Caco-2 (cell line): ENCODE data around the gene SCAPER. TPM values are rescaled to one million over a fixed set of nuclear protein-coding genes. Genes with fewer than 3 reads are reported as not detected.

Experiments used
- BruUV-seq: library from RNA; stranded (reverse); fragments of 400-500 nt; replicated peaks from 2 replicates; lab custom pipeline; 2021; lab: Mats Ljungman, UMichigan
- CTCF ChIA-PET: fragments of 300-600 bp; sonication (Branson Sonifier 250); formaldehyde crosslinking; loops from one replicate; lab custom pipeline; 2022; ENCODE audit warnings: antibody characterized with exemption; lab: Charles Lee
- POLR2A ChIA-PET: fragments of 300-600 bp; sonication (Branson Sonifier 250); formaldehyde crosslinking; loops from one replicate; lab custom pipeline; 2022; ENCODE audit warnings: antibody characterized with exemption; lab: Charles Lee
- DNase-seq, 2 experiments: peaks; one replicate each; pipeline versions ENCODE4 v3.0.0 to v3.0.0-alpha.2; 2020 to 2022
- H3K27me3 ChIP-seq: replicated peaks from 2 replicates; pipeline ENCODE4 v1.6.0; 2011; ENCODE audit warnings: low read length; ENCODE audit not compliant: control insufficient read depth, insufficient read depth
- H3K36me3 ChIP-seq: 2 replicates; pipeline ENCODE4 v1.5.1; 2011; ENCODE audit warnings: low read length; ENCODE audit not compliant: control insufficient read depth, insufficient read depth
- H3K4me1 ChIP-seq: fragments of 250-450 bp; sonication (Bioruptor Pico); 2 replicates; pipeline ENCODE4 v1.5.1; 2020; ENCODE audit warnings: mild to moderate bottlenecking
- H3K4me3 ChIP-seq: 2 replicates; pipeline ENCODE4 v1.5.1; 2011; ENCODE audit warnings: low read depth, mild to moderate bottlenecking, control low read depth, low read length
- H3K9me3 ChIP-seq: fragments of 250-450 bp; sonication (Bioruptor Pico); 2 replicates; pipeline ENCODE4 v1.5.1; 2020; ENCODE audit warnings: mild to moderate bottlenecking, moderate library complexity
- H3K27ac Mint-ChIP-seq: one replicate; pipeline ENCODE4 v1.8.0; 2022; ENCODE audit warnings: mixed read lengths; ENCODE audit not compliant: unreplicated experiment
- H3K27me3 Mint-ChIP-seq: one replicate; pipeline ENCODE4 v1.8.0; 2022; ENCODE audit warnings: mixed read lengths; ENCODE audit not compliant: insufficient read depth, unreplicated experiment
- H3K36me3 Mint-ChIP-seq: one replicate; pipeline ENCODE4 v1.8.0; 2022; ENCODE audit warnings: mild to moderate bottlenecking, mixed read lengths; ENCODE audit not compliant: insufficient read depth, unreplicated experiment
- H3K4me1 Mint-ChIP-seq: one replicate; pipeline ENCODE4 v1.8.0; 2022; ENCODE audit warnings: low read depth, mixed read lengths; ENCODE audit not compliant: unreplicated experiment
- H3K4me3 Mint-ChIP-seq: one replicate; pipeline ENCODE4 v1.8.0; 2022; ENCODE audit warnings: mild to moderate bottlenecking, moderate library complexity, mixed read lengths; ENCODE audit not compliant: unreplicated experiment
- H3K9me3 Mint-ChIP-seq: one replicate; pipeline ENCODE4 v1.8.0; 2022; ENCODE audit warnings: mixed read lengths; ENCODE audit not compliant: unreplicated experiment
- intact Hi-C: fragments of 100-400 bp; cut with micrococcal nuclease; formaldehyde crosslinking; loops from one replicate; pipeline ENCODE4 v1.10.0; 2022; ENCODE audit not compliant: unreplicated experiment
- total RNA-seq: library from RNA; stranded (reverse); gene quantifications from 2 replicates; pipeline ENCODE4 v1.2.3, GENCODE V29; 2022
- TF ChIP-seq, protein P1 (sequence below), 2 experiments: fragments of 200-600 bp in 1 of 2; IDR thresholded peaks; 1 replicate in 1 of 2; 2 replicates in 1 of 2; pipeline versions ENCODE4 v1.5.1 to v1.8.0; 2011 to 2022; ENCODE audit warnings: antibody characterized with exemption in 1 of 2, control low read depth in 1 of 2, inconsistent platforms in 1 of 2, low read depth in 1 of 2, low read length in 1 of 2, mild to moderate bottlenecking in 1 of 2, moderate library complexity in 1 of 2; ENCODE audit not compliant: insufficient read depth in 1 of 2, severe bottlenecking in 1 of 2, unreplicated experiment in 1 of 2

SCAPER gene
- total RNA-seq, 1 experiment from 2014 or later = 24.6 TPM

DNA sequence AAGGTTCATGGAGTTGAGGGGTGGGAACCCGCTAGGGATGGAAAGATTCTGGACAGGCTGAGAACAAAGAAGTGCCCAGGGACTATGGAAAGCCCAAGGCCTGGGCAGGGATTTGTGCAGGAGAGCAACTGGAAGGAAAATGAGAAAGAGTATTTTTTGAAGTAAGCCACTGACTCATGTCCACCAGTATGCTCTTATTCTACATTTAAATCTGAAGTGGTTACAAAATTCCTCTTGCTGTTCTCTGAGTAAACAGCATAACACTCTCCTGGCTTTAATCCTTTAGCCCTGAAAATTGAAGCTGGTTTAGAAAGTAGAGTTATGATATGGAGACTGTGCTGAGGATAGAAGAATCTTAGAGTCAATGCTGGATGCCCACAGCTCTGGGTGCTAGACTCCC lies 403.4 kb downstream of the SCAPER start:
- POLR2A ChIA-PET = no interaction called here
- H3K4me1 Mint-ChIP-seq = no peaks in the 10 kb centered on the region
- DNase-seq = no peak
- H3K36me3 ChIP-seq = no peaks in the 10 kb centered on the region
- H3K27ac Mint-ChIP-seq = no peak overlapping the region
- TF ChIP-seq, protein P1, sequence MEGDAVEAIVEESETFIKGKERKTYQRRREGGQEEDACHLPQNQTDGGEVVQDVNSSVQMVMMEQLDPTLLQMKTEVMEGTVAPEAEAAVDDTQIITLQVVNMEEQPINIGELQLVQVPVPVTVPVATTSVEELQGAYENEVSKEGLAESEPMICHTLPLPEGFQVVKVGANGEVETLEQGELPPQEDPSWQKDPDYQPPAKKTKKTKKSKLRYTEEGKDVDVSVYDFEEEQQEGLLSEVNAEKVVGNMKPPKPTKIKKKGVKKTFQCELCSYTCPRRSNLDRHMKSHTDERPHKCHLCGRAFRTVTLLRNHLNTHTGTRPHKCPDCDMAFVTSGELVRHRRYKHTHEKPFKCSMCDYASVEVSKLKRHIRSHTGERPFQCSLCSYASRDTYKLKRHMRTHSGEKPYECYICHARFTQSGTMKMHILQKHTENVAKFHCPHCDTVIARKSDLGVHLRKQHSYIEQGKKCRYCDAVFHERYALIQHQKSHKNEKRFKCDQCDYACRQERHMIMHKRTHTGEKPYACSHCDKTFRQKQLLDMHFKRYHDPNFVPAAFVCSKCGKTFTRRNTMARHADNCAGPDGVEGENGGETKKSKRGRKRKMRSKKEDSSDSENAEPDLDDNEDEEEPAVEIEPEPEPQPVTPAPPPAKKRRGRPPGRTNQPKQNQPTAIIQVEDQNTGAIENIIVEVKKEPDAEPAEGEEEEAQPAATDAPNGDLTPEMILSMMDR (IDR thresholded peaks at IDR 0.05; ENCODE audit: insufficient read depth in 1 of 2, low read depth in 1 of 2, low read length in 1 of 2, severe bottlenecking in 1 of 2, unreplicated experiment in 1 of 2) = no peak
- H3K4me3 Mint-ChIP-seq = no peak overlapping the region
- no peaks in the 10 kb centered on the region for H3K4me1 ChIP-seq
- CTCF ChIA-PET = no interaction called here
- no peaks in the 10 kb centered on the region for H3K9me3 ChIP-seq
- H3K27me3 ChIP-seq = no peaks in the 10 kb centered on the region
- intact Hi-C loops = no loop called here
- no peaks in the 10 kb centered on the region for H3K9me3 Mint-ChIP-seq
- no peaks in the 10 kb centered on the region for H3K27me3 Mint-ChIP-seq
- BruUV-seq = no TSS peak
- H3K4me3 ChIP-seq = no peak overlapping the region
- H3K36me3 Mint-ChIP-seq = no peaks in the 10 kb centered on the region

DNA sequence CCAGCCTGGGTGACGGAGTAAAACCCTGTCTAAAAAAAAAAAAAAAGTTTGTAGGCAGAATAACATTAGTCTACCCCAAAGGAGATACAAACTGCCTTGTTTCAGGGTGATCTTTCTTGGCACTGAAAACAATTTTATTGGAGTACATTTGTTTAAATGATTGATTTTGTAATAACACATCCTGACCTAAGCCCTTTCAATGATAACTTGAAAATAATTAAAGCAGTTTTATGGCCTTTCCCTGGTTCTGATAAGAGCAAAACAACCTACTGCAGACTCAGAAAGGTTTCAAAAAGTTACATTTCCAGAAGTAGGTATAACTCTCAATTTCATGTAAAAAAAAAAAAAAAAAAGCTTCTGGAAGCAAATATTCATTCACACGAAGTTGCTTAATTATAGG lies 404.1 kb downstream of the SCAPER start:
- TF ChIP-seq, protein P1 (IDR thresholded peaks at IDR 0.05; ENCODE audit: insufficient read depth in 1 of 2, low read depth in 1 of 2, low read length in 1 of 2, severe bottlenecking in 1 of 2, unreplicated experiment in 1 of 2) = no peak
- CTCF ChIA-PET = no interaction called here
- POLR2A ChIA-PET = no interaction called here
- no peaks in the 10 kb centered on the region for H3K4me1 Mint-ChIP-seq
- BruUV-seq = no TSS peak
- Histone ChIP-seq H3K4me3 (no peak overlapping the region), H3K27me3 (no peaks in the 10 kb centered on the region), H3K9me3 (no peaks in the 10 kb centered on the region), H3K4me1 (no peaks in the 10 kb centered on the region), H3K36me3 (no peaks in the 10 kb centered on the region)
- intact Hi-C loops = no loop called here
- no peak for DNase-seq
- no peak overlapping the region for H3K27ac Mint-ChIP-seq
- no peaks in the 10 kb centered on the region for H3K9me3 Mint-ChIP-seq
- no peak overlapping the region for H3K4me3 Mint-ChIP-seq
- no peaks in the 10 kb centered on the region for H3K27me3 Mint-ChIP-seq
- no peaks in the 10 kb centered on the region for H3K36me3 Mint-ChIP-seq

DNA sequence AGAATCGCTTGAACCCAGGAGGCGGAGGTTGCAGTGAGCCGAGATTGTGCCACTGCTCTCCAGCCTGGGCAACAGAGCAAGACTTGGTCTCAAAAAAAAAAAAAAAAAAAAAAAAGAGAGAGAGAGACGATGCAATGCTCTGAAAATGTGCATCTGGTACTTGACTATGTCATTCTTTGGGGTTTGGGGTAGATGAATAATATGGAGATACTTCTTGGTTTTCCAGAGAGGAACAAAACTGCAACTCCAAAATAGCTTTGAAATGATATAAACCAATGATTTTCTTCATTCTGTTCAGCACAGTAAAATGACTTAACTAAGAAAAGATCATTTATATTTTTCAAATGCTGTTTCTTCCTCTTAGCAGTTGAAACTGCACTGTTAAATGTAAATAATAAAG lies 409.7 kb downstream of the SCAPER start:
- Mint-ChIP-seq H3K27me3 (no peaks in the 10 kb centered on the region), H3K9me3 (no peaks in the 10 kb centered on the region), H3K4me1 (no peaks in the 10 kb centered on the region), H3K36me3 (no peaks in the 10 kb centered on the region), H3K4me3 (no peak overlapping the region), H3K27ac (no peak overlapping the region)
- intact Hi-C loops = no loop called here
- Histone ChIP-seq H3K27me3 (no peaks in the 10 kb centered on the region), H3K36me3 (no peaks in the 10 kb centered on the region), H3K4me1 (no peaks in the 10 kb centered on the region), H3K9me3 (no peaks in the 10 kb centered on the region), H3K4me3 (no peak overlapping the region)
- no TSS peak for BruUV-seq
- TF ChIP-seq, protein P1 (IDR thresholded peaks at IDR 0.05; ENCODE audit: insufficient read depth in 1 of 2, low read depth in 1 of 2, low read length in 1 of 2, severe bottlenecking in 1 of 2, unreplicated experiment in 1 of 2) = no peak
- CTCF ChIA-PET = no interaction called here
- POLR2A ChIA-PET = no interaction called here
- no peak for DNase-seq
